GM23338 (cell line): ENCODE results near the gene OXLD1. TPM values are rescaled to one million over a fixed set of nuclear protein-coding genes. Genes with fewer than 3 reads are reported as not detected.

Experiments
- ATAC-seq: fragments of 200-7000 bp; cut with Tn5 transposase; 3 replicates; pipeline ENCODE4 v1.9.1; 2020
- DNase-seq: peaks from one replicate; pipeline ENCODE4 v3.0.0-alpha.2; 2015; ENCODE audit warnings: low spot score
- H2AFZ ChIP-seq: fragments of 200-600 bp; sonication (generic); 2 replicates; pipeline ENCODE4 v1.8.0; 2016; ENCODE audit warnings: antibody characterized with exemption, mild to moderate bottlenecking, moderate library complexity
- H3F3A ChIP-seq: fragments of 200-600 bp; sonication (generic); replicated peaks from 2 replicates; pipeline ENCODE4 v1.8.0; 2017; ENCODE audit warnings: antibody characterized with exemption, mixed run types, low read depth
- H3K27ac ChIP-seq: fragments of 200-600 bp; sonication (generic); 2 replicates; pipeline ENCODE4 v1.6.1; 2016; ENCODE audit warnings: low read depth
- H3K27me3 ChIP-seq: fragments of 200-600 bp; sonication (generic); 2 replicates; pipeline ENCODE4 v1.8.0; 2016; ENCODE audit warnings: mild to moderate bottlenecking, mixed run types, moderate library complexity; ENCODE audit not compliant: insufficient read depth
- H3K36me3 ChIP-seq: fragments of 200-600 bp; sonication (generic); 2 replicates; pipeline ENCODE4 v1.8.0; 2016; ENCODE audit warnings: mild to moderate bottlenecking; ENCODE audit not compliant: insufficient read depth
- H3K4me1 ChIP-seq: fragments of 200-600 bp; sonication (generic); 2 replicates; pipeline ENCODE4 v1.8.0; 2016; ENCODE audit warnings: mild to moderate bottlenecking, moderate library complexity; ENCODE audit not compliant: insufficient read depth
- H3K4me2 ChIP-seq: fragments of 200-600 bp; sonication (generic); 2 replicates; pipeline ENCODE4 v1.7.1; 2017; ENCODE audit warnings: mixed run types
- H3K4me3 ChIP-seq: fragments of 200-600 bp; sonication (generic); 2 replicates; pipeline ENCODE4 v1.6.1; 2016; ENCODE audit warnings: mixed run types
- H3K79me2 ChIP-seq: fragments of 200-600 bp; sonication (generic); replicated peaks from 2 replicates; pipeline ENCODE4 v1.8.0; 2017; ENCODE audit warnings: mild to moderate bottlenecking; ENCODE audit not compliant: insufficient read depth
- H3K9me2 ChIP-seq: fragments of 200-600 bp; sonication (generic); 2 replicates; pipeline ENCODE4 v1.8.0; 2017; ENCODE audit not compliant: insufficient read depth
- H4K20me1 ChIP-seq: fragments of 200-600 bp; sonication (generic); replicated peaks from 2 replicates; pipeline ENCODE4 v1.8.0; 2017; ENCODE audit warnings: mild to moderate bottlenecking; ENCODE audit not compliant: insufficient read depth
- H3K27ac Mint-ChIP-seq: 2 replicates; pipeline ENCODE4 v1.8.0; 2020; ENCODE audit warnings: inconsistent platforms, mild to moderate bottlenecking, moderate library complexity, mixed read lengths
- H3K27me3 Mint-ChIP-seq: 3 replicates; pipeline ENCODE4 v1.8.0; 2022; ENCODE audit warnings: low read depth, mild to moderate bottlenecking, moderate library complexity, mixed read lengths, inconsistent platforms; ENCODE audit not compliant: insufficient read depth, poor library complexity
- H3K36me3 Mint-ChIP-seq: 3 replicates; pipeline ENCODE4 v1.8.0; 2021; ENCODE audit warnings: low read depth, mild to moderate bottlenecking, inconsistent platforms, moderate library complexity, mixed read lengths
- H3K4me1 Mint-ChIP-seq: 3 replicates; pipeline ENCODE4 v1.8.0; 2020; ENCODE audit warnings: mild to moderate bottlenecking, inconsistent platforms, mixed read lengths
- H3K4me3 Mint-ChIP-seq: 3 replicates; pipeline ENCODE4 v1.8.0; 2021; ENCODE audit warnings: moderate library complexity, mild to moderate bottlenecking, inconsistent platforms, mixed read lengths
- H3K9me3 Mint-ChIP-seq: 3 replicates; pipeline ENCODE4 v1.8.0; 2020; ENCODE audit warnings: moderate library complexity, mild to moderate bottlenecking, inconsistent platforms, mixed read lengths
- CREB1 ChIP-seq: fragments of 250-450 bp; sonication (Bioruptor Pico); IDR thresholded peaks from 2 replicates; pipeline ENCODE4 v1.5.0; 2020; ENCODE audit warnings: low read depth, mild to moderate bottlenecking, moderate library complexity
- POLR2AphosphoS5 ChIP-seq: IDR thresholded peaks from 2 replicates; pipeline ENCODE4 v1.6.1; 2016; ENCODE audit warnings: antibody characterized with exemption, low read depth
- ZNF331 ChIP-seq: fragments of 250-450 bp; sonication (Bioruptor Pico); IDR thresholded peaks from 2 replicates; pipeline ENCODE4 v1.5.0; 2020; ENCODE audit warnings: low read depth, mild to moderate bottlenecking, moderate library complexity
- polyA plus RNA-seq: library from polyadenylated mRNA; unstranded; fragments of >200 nt; fragmentation: Nextera tagmentation; extraction: Ambion mirVana; gene quantifications from 2 replicates; pipeline ENCODE4 v1.2.1, GENCODE V29; 2016
- total RNA-seq: library from RNA; depleted of rRNA; stranded (reverse); fragments of >200 nt; shearing (Covaris generic); gene quantifications from 2 replicates; pipeline ENCODE4 v1.2.3, GENCODE V29; 2014
- TF ChIP-seq, protein P1 (sequence below): fragments of 250-450 bp; sonication (Bioruptor Pico); IDR thresholded peaks from 2 replicates; pipeline ENCODE4 v1.5.0; 2020; ENCODE audit warnings: mild to moderate bottlenecking, moderate library complexity
- TF ChIP-seq, protein P2 (sequence below): IDR thresholded peaks from 2 replicates; pipeline ENCODE4 v1.6.1; 2016; ENCODE audit warnings: antibody characterized with exemption

OXLD1 gene
- total and polyA plus RNA-seq, 2 experiments from 2014 or later: 46.0 to 64.9 TPM

DNA sequence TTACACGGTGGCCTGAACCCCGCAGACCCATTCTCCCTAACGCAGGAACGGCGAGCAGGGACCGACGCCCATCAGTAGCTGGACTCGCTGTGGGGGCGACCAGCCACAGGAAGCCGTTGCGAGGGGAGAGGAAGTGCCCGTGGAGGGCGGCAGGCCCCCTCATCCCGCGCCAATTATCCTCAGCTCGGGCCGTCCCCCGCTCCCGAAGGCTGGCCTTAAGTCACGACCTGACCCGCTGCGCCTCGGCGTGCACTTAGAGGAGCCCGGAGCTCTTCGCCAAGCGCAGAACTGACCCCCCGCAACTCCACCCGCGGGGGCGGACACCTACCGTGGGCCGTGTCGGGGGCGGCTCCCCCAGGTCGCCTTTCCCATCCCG lies 16.8 kb upstream of the OXLD1 start (continued):
- TF ChIP-seq, protein P1, sequence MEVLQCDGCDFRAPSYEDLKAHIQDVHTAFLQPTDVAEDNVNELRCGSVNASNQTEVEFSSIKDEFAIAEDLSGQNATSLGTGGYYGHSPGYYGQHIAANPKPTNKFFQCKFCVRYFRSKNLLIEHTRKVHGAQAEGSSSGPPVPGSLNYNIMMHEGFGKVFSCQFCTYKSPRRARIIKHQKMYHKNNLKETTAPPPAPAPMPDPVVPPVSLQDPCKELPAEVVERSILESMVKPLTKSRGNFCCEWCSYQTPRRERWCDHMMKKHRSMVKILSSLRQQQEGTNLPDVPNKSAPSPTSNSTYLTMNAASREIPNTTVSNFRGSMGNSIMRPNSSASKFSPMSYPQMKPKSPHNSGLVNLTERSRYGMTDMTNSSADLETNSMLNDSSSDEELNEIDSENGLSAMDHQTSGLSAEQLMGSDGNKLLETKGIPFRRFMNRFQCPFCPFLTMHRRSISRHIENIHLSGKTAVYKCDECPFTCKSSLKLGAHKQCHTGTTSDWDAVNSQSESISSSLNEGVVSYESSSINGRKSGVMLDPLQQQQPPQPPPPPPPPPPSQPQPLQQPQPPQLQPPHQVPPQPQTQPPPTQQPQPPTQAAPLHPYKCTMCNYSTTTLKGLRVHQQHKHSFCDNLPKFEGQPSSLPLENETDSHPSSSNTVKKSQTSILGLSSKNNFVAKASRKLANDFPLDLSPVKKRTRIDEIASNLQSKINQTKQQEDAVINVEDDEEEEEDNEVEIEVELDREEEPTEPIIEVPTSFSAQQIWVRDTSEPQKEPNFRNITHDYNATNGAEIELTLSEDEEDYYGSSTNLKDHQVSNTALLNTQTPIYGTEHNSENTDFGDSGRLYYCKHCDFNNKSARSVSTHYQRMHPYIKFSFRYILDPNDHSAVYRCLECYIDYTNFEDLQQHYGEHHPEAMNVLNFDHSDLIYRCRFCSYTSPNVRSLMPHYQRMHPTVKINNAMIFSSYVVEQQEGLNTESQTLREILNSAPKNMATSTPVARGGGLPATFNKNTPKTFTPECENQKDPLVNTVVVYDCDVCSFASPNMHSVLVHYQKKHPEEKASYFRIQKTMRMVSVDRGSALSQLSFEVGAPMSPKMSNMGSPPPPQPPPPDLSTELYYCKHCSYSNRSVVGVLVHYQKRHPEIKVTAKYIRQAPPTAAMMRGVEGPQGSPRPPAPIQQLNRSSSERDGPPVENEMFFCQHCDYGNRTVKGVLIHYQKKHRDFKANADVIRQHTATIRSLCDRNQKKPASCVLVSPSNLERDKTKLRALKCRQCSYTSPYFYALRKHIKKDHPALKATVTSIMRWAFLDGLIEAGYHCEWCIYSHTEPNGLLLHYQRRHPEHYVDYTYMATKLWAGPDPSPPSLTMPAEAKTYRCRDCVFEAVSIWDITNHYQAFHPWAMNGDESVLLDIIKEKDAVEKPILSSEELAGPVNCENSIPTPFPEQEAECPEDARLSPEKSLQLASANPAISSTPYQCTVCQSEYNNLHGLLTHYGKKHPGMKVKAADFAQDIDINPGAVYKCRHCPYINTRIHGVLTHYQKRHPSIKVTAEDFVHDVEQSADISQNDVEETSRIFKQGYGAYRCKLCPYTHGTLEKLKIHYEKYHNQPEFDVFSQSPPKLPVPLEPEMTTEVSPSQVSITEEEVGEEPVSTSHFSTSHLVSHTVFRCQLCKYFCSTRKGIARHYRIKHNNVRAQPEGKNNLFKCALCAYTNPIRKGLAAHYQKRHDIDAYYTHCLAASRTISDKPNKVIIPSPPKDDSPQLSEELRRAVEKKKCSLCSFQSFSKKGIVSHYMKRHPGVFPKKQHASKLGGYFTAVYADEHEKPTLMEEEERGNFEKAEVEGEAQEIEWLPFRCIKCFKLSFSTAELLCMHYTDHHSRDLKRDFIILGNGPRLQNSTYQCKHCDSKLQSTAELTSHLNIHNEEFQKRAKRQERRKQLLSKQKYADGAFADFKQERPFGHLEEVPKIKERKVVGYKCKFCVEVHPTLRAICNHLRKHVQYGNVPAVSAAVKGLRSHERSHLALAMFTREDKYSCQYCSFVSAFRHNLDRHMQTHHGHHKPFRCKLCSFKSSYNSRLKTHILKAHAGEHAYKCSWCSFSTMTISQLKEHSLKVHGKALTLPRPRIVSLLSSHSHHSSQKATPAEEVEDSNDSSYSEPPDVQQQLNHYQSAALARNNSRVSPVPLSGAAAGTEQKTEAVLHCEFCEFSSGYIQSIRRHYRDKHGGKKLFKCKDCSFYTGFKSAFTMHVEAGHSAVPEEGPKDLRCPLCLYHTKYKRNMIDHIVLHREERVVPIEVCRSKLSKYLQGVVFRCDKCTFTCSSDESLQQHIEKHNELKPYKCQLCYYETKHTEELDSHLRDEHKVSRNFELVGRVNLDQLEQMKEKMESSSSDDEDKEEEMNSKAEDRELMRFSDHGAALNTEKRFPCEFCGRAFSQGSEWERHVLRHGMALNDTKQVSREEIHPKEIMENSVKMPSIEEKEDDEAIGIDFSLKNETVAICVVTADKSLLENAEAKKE: no peak
- TF ChIP-seq, protein P2, sequence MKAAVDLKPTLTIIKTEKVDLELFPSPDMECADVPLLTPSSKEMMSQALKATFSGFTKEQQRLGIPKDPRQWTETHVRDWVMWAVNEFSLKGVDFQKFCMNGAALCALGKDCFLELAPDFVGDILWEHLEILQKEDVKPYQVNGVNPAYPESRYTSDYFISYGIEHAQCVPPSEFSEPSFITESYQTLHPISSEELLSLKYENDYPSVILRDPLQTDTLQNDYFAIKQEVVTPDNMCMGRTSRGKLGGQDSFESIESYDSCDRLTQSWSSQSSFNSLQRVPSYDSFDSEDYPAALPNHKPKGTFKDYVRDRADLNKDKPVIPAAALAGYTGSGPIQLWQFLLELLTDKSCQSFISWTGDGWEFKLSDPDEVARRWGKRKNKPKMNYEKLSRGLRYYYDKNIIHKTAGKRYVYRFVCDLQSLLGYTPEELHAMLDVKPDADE: no peak
- TF ChIP-seq CREB1 (CRISPR knock-in tag) (no peak), POLR2AphosphoS5 (no peak)

- Mint-ChIP-seq H3K4me1 (peaks cover 12% of the 10 kb centered on the region), H3K36me3 (peaks cover 28% of the 10 kb centered on the region), H3K27me3 (peaks cover 11% of the 10 kb centered on the region), H3K27ac (peak overlapping the region; percentile 71), H3K4me3 (peak overlapping the region; percentile 92), H3K9me3 (no peaks in the 10 kb centered on the region; the same call in 2 of the 3 replicates)
- DNase-seq: no peak
- no peaks in the 10 kb centered on the region for H3K36me3 ChIP-seq
- H3K27ac ChIP-seq: no peak overlapping the region
- peaks cover 8% of the 10 kb centered on the region; the same call in 1 of the 2 replicates for H4K20me1 ChIP-seq
- H3F3A ChIP-seq: peaks cover 18% of the 10 kb centered on the region
- no peak overlapping the region for H2AFZ ChIP-seq
- H3K4me2 ChIP-seq: peak overlapping the region; percentile 93
- peaks cover 48% of the 10 kb centered on the region for H3K79me2 ChIP-seq
- H3K4me1 ChIP-seq: peaks cover 6% of the 10 kb centered on the region
- no peaks in the 10 kb centered on the region for H3K9me2 ChIP-seq
- H3K27me3 ChIP-seq: no peaks in the 10 kb centered on the region
- no peak; the same call in 2 of the 3 replicates for ATAC-seq
- H3K4me3 ChIP-seq: peak overlapping the region; percentile 96
- TF ChIP-seq ZNF331 (no peak), POLR2AphosphoS5 (no peak)
- TF ChIP-seq, protein P2: no peak
- TF ChIP-seq, protein P1: no peak
Observed at GRCh38 chr17:81682565-81683207, 16.3 kb upstream of the OXLD1 start.
